ENCODE results near the gene TOMM5. TPM values are rescaled to one million over a fixed set of nuclear protein-coding genes. Genes with fewer than 3 reads are reported as not detected.

The TOMM5 gene
- total and polyA plus RNA-seq, 2 of the 4 experiments (the other 2 are of a cell fraction), result 159 to 206 TPM

- Histone ChIP-seq H3K4ac (ENCODE audit: low read depth, low read length) (no peak overlapping the region), H4K91ac (ENCODE audit: insufficient read depth, low read depth, low read length) (no peak overlapping the region), H3K4me2 (ENCODE audit: low read depth, low read length) (no peak overlapping the region), H2BK15ac (ENCODE audit: low read depth, low read length) (no peak overlapping the region), H2BK5ac (ENCODE audit: low read depth, low read length, poor library complexity, severe bottlenecking) (no peak overlapping the region), H2AK5ac (ENCODE audit: low read depth, low read length) (no peak overlapping the region), H3K18ac (ENCODE audit: low read depth, low read length) (no peak overlapping the region), H3K9ac (ENCODE audit: low read depth, low read length) (no peak overlapping the region), H3K4me1 (ENCODE audit: control insufficient read depth, insufficient read depth, low read length) (no peaks in the 10 kb centered on the region), H4K8ac (ENCODE audit: low read depth in 2 of 2, low read length in 2 of 2) (no peak overlapping the region), H3K27ac (ENCODE audit: insufficient read depth, low read length) (no peak overlapping the region), H3K23ac (ENCODE audit: low read depth, low read length) (no peak overlapping the region), H3K36me3 (ENCODE audit: control insufficient read depth, insufficient read depth, low read length) (no peaks in the 10 kb centered on the region), H3K27me3 (ENCODE audit: control insufficient read depth, insufficient read depth, low read length) (peaks cover 2% of the 10 kb centered on the region; the same call in 1 of the 2 replicates), H3K4me3 (ENCODE audit: insufficient read depth, low read depth, low read length) (no peak overlapping the region), H2BK120ac (ENCODE audit: low read depth, low read length) (no peak overlapping the region), H3K9me3 (ENCODE audit: control insufficient read depth, insufficient read depth, low read length) (no peaks in the 10 kb centered on the region), H4K20me1 (ENCODE audit: insufficient read depth, low read length) (no peaks in the 10 kb centered on the region), H2BK20ac (ENCODE audit: low read depth, low read length) (no peak overlapping the region), H2AFZ (replicated peaks; ENCODE audit: low read length, poor library complexity) (no peak overlapping the region), H3K56ac (ENCODE audit: extremely low read depth, insufficient read depth, low read length) (no peak overlapping the region), H3K14ac (replicated peaks; ENCODE audit: low read depth, low read length) (no peak overlapping the region), H4K5ac (ENCODE audit: low read depth, low read length) (no peak overlapping the region), H2AK9ac (replicated peaks; ENCODE audit: low read depth, low read length, poor library complexity) (no peak overlapping the region), H3K79me1 (ENCODE audit: low read depth in 1 of 2, low read length in 2 of 2) (peaks cover 0 to 4% of the 10 kb centered on the region in 2 experiments; a peak in 1 of 4 replicates), H3K9me1 (ENCODE audit: insufficient read depth, low read length) (no peaks in the 10 kb centered on the region)
- DNase-seq, result peak; percentile 8
- in situ Hi-C loops (cut with MboI; ENCODE audit: low sequenced_read_pairs) (no loop called here), dilution Hi-C loops (cut with HindIII; ENCODE audit: low sequenced_read_pairs, unreplicated experiment) (no loop called here), intact Hi-C loops (cut with micrococcal nuclease) (no loop called here)
- no peak for ATAC-seq (ENCODE audit: low read depth)
- TF ChIP-seq FOS (IDR thresholded peaks at IDR 0.05; ENCODE audit: low read depth, low read length), result no peak
- TF ChIP-seq RCOR1 (IDR thresholded peaks at IDR 0.05; ENCODE audit: insufficient replicate concordance, low read length), result no peak
- no peak for TF ChIP-seq RFX5 (IDR thresholded peaks at IDR 0.05; ENCODE audit: low read depth, low read length)
- TF ChIP-seq NFE2L2 (IDR thresholded peaks at IDR 0.05; ENCODE audit: low read depth, low read length), result no peak
- TF ChIP-seq MXI1 (IDR thresholded peaks at IDR 0.05; ENCODE audit: borderline replicate concordance, low read depth, low read length), result no peak
- TF ChIP-seq SMC3 (IDR thresholded peaks at IDR 0.05; ENCODE audit: low read depth, low read length), result no peak
- no peak for TF ChIP-seq POLR2A (IDR thresholded peaks at IDR 0.05; ENCODE audit: low read depth, low read length)
- TF ChIP-seq CEBPB (IDR thresholded peaks at IDR 0.05; ENCODE audit: low read depth, low read length), result no peak
- no peak for TF ChIP-seq MAFK (IDR thresholded peaks at IDR 0.05; ENCODE audit: low read depth, low read length)
- TF ChIP-seq CTCF (conservative IDR thresholded peaks at IDR 0.05; ENCODE audit: low read depth, low read length), result no peak
- TF ChIP-seq BHLHE40 (IDR thresholded peaks at IDR 0.05; ENCODE audit: low read depth, low read length), result no peak
- no peak for TF ChIP-seq RAD21 (IDR thresholded peaks at IDR 0.05; ENCODE audit: low read length)
- TF ChIP-seq MAZ (IDR thresholded peaks at IDR 0.05; ENCODE audit: borderline replicate concordance, low read depth, low read length), result no peak
- no peak for TF ChIP-seq CHD1 (IDR thresholded peaks at IDR 0.05; ENCODE audit: low read depth, low read length)
- TF ChIP-seq, protein P1, sequence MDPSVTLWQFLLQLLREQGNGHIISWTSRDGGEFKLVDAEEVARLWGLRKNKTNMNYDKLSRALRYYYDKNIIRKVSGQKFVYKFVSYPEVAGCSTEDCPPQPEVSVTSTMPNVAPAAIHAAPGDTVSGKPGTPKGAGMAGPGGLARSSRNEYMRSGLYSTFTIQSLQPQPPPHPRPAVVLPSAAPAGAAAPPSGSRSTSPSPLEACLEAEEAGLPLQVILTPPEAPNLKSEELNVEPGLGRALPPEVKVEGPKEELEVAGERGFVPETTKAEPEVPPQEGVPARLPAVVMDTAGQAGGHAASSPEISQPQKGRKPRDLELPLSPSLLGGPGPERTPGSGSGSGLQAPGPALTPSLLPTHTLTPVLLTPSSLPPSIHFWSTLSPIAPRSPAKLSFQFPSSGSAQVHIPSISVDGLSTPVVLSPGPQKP (IDR thresholded peaks at IDR 0.05; ENCODE audit: borderline replicate concordance, low read depth, low read length), result no peak
- no peak for TF ChIP-seq USF2 (IDR thresholded peaks at IDR 0.05; ENCODE audit: low read depth, low read length)
- ChIA-PET POLR2A (ENCODE audit: unreplicated experiment) (no interaction called here), CTCF (no interaction called here)
- BruUV-seq (replicated peaks), result no TSS peak
- WGBS, 2 experiments (ENCODE audit: extremely low coverage in 2 of 2, insufficient read length in 1 of 2), result 67% methylated on average over 1 of the region's 2 CpGs; no CpG with 5 or more reads in 1 of the 2 experiments
These were observed 4.1 kb upstream of the TOMM5 start for GRCh38 chr9:37596504-37596903.
